Measurements from ENCODE around the gene CAPN15. TPM values are rescaled to one million over a fixed set of nuclear protein-coding genes. Genes with fewer than 3 reads are reported as not detected.
A peak's percentile ranks its signal among the peaks of the same experiment; 100 is the strongest.

Gene CAPN15
- total RNA-seq, 1 experiment from 2014 or later: 76.4 TPM

DNA sequence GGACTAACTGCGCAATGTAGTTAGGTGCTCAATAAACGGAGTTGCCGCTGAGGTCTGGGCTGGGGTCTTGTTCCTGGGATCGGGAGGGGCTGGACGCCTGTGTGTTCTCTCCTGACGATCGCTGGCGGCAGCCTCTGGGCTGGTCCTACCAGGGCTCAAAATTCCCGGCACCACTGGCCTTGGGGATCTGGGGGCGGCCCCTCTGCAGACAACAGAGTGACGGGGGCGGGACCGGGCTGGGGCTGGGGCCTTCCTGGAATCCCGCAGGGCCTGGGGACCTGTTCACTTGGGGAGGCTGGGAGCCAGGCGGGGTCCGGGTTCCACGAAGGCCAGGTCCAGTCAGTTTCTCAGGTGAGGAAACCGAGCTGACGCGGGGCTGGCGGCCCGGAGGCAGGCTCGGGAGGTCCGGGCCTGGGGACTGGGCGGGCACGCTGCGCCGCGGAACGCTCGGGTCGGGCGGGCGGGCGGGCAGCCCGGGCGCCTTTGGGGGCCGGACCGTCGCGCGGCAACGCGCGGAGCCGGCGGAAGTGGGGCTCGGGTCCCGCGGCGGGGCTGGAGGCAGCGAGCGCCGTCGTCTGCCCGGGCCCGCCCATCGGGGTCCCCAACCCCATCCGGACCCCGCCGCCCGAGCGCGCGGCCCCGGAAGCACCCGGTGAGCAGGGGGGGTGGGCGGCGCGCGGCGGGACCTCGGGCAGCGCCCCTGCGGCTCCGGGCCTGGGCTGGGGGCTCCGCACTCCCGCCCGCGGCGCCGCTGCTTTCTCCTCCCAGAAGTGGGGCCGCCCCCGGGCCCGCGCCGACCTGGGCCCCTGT lies 42.1 kb downstream of the CAPN15 start, which contains the start of gene PIGQ:
TSS of gene PIGQ (plus strand) at position 524 of the 810 bp plus-strand sequence. CDS start 4,107 bp downstream, outside the sequence.
- H3K27me3 ChIP-seq (ENCODE audit: insufficient read depth, low read length): no peaks in the 10 kb centered on the region
- H3K56ac ChIP-seq (ENCODE audit: insufficient read length, low read depth, low read length): no peak within 1 kb of the TSS
- peak within 1 kb of the TSS; percentile 51 for H3K18ac ChIP-seq (ENCODE audit: insufficient read length, low read depth, low read length)
- H3K4me1 Mint-ChIP-seq: peaks cover 13 to 36% of the 10 kb centered on the region in 2 experiments
- H3K9ac ChIP-seq (ENCODE audit: extremely low read depth, insufficient read length, low read length): peak within 1 kb of the TSS; percentile 80
- H3K27ac Mint-ChIP-seq: peak within 1 kb of the TSS in 2 of 3 experiments; percentile 96 to 97; a peak in 4 of 7 replicates
- H4K91ac ChIP-seq (ENCODE audit: insufficient read length, low read depth, low read length): no peak within 1 kb of the TSS
- H2BK15ac ChIP-seq (ENCODE audit: low read depth, low read length): no peak within 1 kb of the TSS
- peak; percentile 83 for DNase-seq
- no peak within 1 kb of the TSS for H2AFZ ChIP-seq (ENCODE audit: low read length)
- no peak within 1 kb of the TSS for H2BK20ac ChIP-seq (ENCODE audit: low read depth, low read length, poor library complexity, severe bottlenecking)
- H3K9me3 ChIP-seq (ENCODE audit: control insufficient read depth, low read depth, low read length): no peaks in the 10 kb centered on the region
- no peak within 1 kb of the TSS for H3K27ac ChIP-seq (ENCODE audit: insufficient read length, low read depth, low read length)
- peaks cover 0 to 2% (median 0%) of the 10 kb centered on the region in 3 experiments; a peak in 2 of 7 replicates for H3K36me3 Mint-ChIP-seq (ENCODE audit: insufficient read depth in 1 of 3, low read depth in 3 of 3)
- no peak within 1 kb of the TSS for H2BK5ac ChIP-seq (ENCODE audit: insufficient read length, low read length)
- H3K9me3 Mint-ChIP-seq: no peaks in the 10 kb centered on the region
- H3K79me2 ChIP-seq (ENCODE audit: insufficient read depth, low read length): no peaks in the 10 kb centered on the region; the same call in 1 of the 2 replicates
- TF ChIP-seq, protein P1, sequence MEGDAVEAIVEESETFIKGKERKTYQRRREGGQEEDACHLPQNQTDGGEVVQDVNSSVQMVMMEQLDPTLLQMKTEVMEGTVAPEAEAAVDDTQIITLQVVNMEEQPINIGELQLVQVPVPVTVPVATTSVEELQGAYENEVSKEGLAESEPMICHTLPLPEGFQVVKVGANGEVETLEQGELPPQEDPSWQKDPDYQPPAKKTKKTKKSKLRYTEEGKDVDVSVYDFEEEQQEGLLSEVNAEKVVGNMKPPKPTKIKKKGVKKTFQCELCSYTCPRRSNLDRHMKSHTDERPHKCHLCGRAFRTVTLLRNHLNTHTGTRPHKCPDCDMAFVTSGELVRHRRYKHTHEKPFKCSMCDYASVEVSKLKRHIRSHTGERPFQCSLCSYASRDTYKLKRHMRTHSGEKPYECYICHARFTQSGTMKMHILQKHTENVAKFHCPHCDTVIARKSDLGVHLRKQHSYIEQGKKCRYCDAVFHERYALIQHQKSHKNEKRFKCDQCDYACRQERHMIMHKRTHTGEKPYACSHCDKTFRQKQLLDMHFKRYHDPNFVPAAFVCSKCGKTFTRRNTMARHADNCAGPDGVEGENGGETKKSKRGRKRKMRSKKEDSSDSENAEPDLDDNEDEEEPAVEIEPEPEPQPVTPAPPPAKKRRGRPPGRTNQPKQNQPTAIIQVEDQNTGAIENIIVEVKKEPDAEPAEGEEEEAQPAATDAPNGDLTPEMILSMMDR (conservative IDR thresholded peaks at IDR 0.05): no peak
- H4K5ac ChIP-seq (ENCODE audit: insufficient read length, low read depth, low read length): no peak within 1 kb of the TSS
- H2BK120ac ChIP-seq (ENCODE audit: low read depth, low read length, poor library complexity, severe bottlenecking): no peak within 1 kb of the TSS
- WGBS (ENCODE audit: extremely low coverage, insufficient read length, low lambda C conversion rate): no CpG with 5 or more reads among the region's 87 CpGs
- H4K8ac ChIP-seq (replicated peaks; ENCODE audit: insufficient read length, low read depth, low read length): no peak within 1 kb of the TSS
- peaks cover 5% of the 10 kb centered on the region for H3K23me2 ChIP-seq (ENCODE audit: insufficient read length, low read depth, low read length, poor library complexity, severe bottlenecking)
- no peak within 1 kb of the TSS for H3T11ph ChIP-seq (ENCODE audit: low read length)
- H3K4me3 Mint-ChIP-seq: peak within 1 kb of the TSS; percentile 85 to 91
- H3K14ac ChIP-seq (ENCODE audit: insufficient read depth, low read length): peak within 1 kb of the TSS; percentile 77
- no peaks in the 10 kb centered on the region for H3K4me1 ChIP-seq (ENCODE audit: insufficient read depth, low read length)
- H2AK5ac ChIP-seq (ENCODE audit: insufficient read length, low read length): no peak within 1 kb of the TSS
- H3K79me1 ChIP-seq (ENCODE audit: insufficient read depth, low read depth, low read length, poor library complexity, severe bottlenecking): no peaks in the 10 kb centered on the region
- no peaks in the 10 kb centered on the region for H4K20me1 ChIP-seq (ENCODE audit: control insufficient read depth, insufficient read depth, insufficient read length)
- H2BK12ac ChIP-seq (ENCODE audit: insufficient read length, low read depth, low read length): no peak within 1 kb of the TSS
- peak within 1 kb of the TSS; percentile 70 for H3K4me2 ChIP-seq (ENCODE audit: insufficient read depth, insufficient read length, low read length)
- H3K27me3 Mint-ChIP-seq (ENCODE audit: low read depth): peaks cover 1% of the 10 kb centered on the region; the same call in 1 of the 2 replicates
- no peak within 1 kb of the TSS for H3K4ac ChIP-seq (ENCODE audit: low read depth, low read length)
- no peak within 1 kb of the TSS for H3K23ac ChIP-seq (ENCODE audit: insufficient read length, low read depth, low read length)

All from H9 (cell line).